HepG2 (cell line): ENCODE measurements around the gene TREM1.

Experiments
- ATF3 ChIP-seq: sonication (generic); formaldehyde crosslinking; IDR thresholded peaks from 2 replicates; pipeline ENCODE4 v1.4.0; 2020; ENCODE audit warnings: missing genetic modification reagents
- EP300 ChIP-seq, 3 experiments: sonication (generic) in 1 of 3; formaldehyde crosslinking in 1 of 3; IDR thresholded peaks; 2 replicates each; pipeline versions ENCODE4 v1.5.1 to v1.6.1; 2011 to 2020; ENCODE audit warnings: low read depth in 2 of 3, low read length in 2 of 3, borderline replicate concordance in 1 of 3, improper control_type of control experiment in 1 of 3, mild to moderate bottlenecking in 1 of 3, missing genetic modification reagents in 1 of 3, moderate library complexity in 1 of 3
- NFIC ChIP-seq: IDR thresholded peaks from 2 replicates; pipeline ENCODE4 v1.6.1; 2012; ENCODE audit warnings: mild to moderate bottlenecking, low read length, inconsistent platforms
- PCBP2 ChIP-seq: fragments of 200-400 bp; formaldehyde crosslinking; optimal IDR thresholded peaks from 2 replicates; pipeline ENCODE3; 2018; ENCODE audit warnings: low read length, low read depth; ENCODE audit not compliant: poor library complexity, severe bottlenecking
- POLR2A ChIP-seq, 2 experiments: IDR thresholded peaks; 2 replicates each; pipeline ENCODE4 v1.6.1; 2011; ENCODE audit warnings: low read depth in 2 of 2, low read length in 2 of 2, mild to moderate bottlenecking in 1 of 2, moderate library complexity in 1 of 2; ENCODE audit not compliant: insufficient read depth in 1 of 2
- TCF7L2 ChIP-seq: IDR thresholded peaks from 2 replicates; pipeline ENCODE4 v1.6.1; 2011; ENCODE audit warnings: mild to moderate bottlenecking, low read depth, low read length, moderate library complexity
- U2AF2 ChIP-seq: fragments of 200-400 bp; formaldehyde crosslinking; IDR thresholded peaks from 2 replicates; pipeline ENCODE4 v1.6.1; 2017; ENCODE audit warnings: low read depth, mild to moderate bottlenecking, low read length
- ZBTB40 ChIP-seq, 2 experiments: fragments of 450-650 bp in 1 of 2; sonication (generic) in 1 of 2; formaldehyde crosslinking in 1 of 2; IDR thresholded peaks; 2 replicates each; pipeline versions ENCODE4 v1.6.1 to v1.8.0; 2016 to 2022; ENCODE audit warnings: antibody characterized with exemption in 1 of 2, mild to moderate bottlenecking in 1 of 2, missing genetic modification reagents in 1 of 2
- ZKSCAN8 ChIP-seq: IDR thresholded peaks from 2 replicates; pipeline ENCODE4 v1.6.1; 2016; ENCODE audit warnings: borderline replicate concordance, missing genetic modification reagents, missing compliant biosample characterization
- ZNF501 ChIP-seq: sonication (generic); formaldehyde crosslinking; IDR thresholded peaks from 2 replicates; pipeline ENCODE4 v1.5.1; 2020; ENCODE audit warnings: mild to moderate bottlenecking, moderate library complexity, missing genetic modification reagents
- ZNF761 ChIP-seq: sonication (generic); formaldehyde crosslinking; conservative IDR thresholded peaks from 2 replicates; pipeline ENCODE4 v1.4.0; 2020; ENCODE audit warnings: mild to moderate bottlenecking, missing genetic modification reagents

- TF ChIP-seq U2AF2 (no peak), ZNF761 (CRISPR knock-in tag) (no peak), TCF7L2 (no peak), PCBP2 (no peak), NFIC (no peak), POLR2A (IDR thresholded peaks at IDR 0.05; ENCODE audit: insufficient read depth in 1 of 2, low read depth in 2 of 2, low read length in 2 of 2) (no peak), ZKSCAN8 (CRISPR knock-in tag) (no peak), ZBTB40 (IDR thresholded peaks at IDR 0.05) (no peak), ZBTB40 (CRISPR knock-in tag; IDR thresholded peaks at IDR 0.05) (no peak), EP300 (IDR thresholded peaks at IDR 0.05; ENCODE audit: low read depth in 2 of 2, low read length in 2 of 2) (no peak), EP300 (CRISPR knock-in tag; IDR thresholded peaks at IDR 0.05; ENCODE audit: borderline replicate concordance) (no peak), ZNF501 (CRISPR knock-in tag) (no peak), ATF3 (CRISPR knock-in tag) (no peak)
Observed at GRCh38 chr6:41335296-41335695, 48.8 kb upstream of the TREM1 start, which contains the start of gene NCR2.
